ENCODE measurements around the gene APEH.
A peak's percentile ranks its signal among the peaks of the same experiment; 100 is the strongest.

APEH gene

DNA sequence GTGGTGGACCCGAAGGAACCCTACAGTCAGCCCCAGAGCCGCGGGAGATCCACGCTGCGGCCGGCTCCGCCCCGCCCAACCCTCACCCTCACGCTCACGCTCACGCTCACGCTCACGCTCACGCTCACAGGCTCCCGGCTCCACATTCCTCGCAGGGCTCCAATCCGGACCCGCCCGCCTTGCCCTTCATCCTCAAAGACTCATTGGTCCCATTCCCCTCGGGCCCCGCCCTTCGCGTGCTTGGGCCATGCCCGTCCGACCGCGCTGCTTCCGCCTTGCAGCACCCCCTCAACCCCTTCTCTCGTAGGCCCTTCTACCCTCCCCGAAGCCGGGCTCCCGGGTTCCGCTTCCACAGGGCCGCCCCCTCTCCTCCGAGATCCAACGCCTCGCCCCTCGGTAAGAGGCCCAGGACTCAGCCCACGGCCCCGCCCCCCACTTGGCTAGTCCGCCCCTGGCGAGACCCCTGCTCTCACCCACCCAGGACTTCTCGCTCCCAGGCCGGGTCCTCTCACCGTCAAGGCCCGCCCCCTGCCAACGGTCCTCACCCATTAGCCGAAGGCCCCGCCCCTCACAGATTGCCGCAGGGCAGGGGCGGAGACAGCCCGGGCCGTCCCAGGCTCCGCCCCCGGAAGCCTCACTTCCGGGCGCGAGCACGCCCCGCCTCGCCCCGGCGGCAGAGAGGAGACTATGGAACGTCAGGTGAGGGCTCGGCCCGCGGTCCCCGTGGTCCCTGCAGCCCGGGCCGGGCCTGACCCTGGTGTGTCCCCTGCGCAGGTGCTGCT lies at the start of gene APEH:
Gene APEH, plus strand, starts transcription at position 637 of the 782 bp plus-strand sequence. Its CDS starts 51 bp downstream, at position 688.
- peaks cover 14% of the 10 kb centered on the region for H3K79me2 ChIP-seq (ENCODE audit: control insufficient read depth, insufficient read depth, low read length, unreplicated experiment)
- peak within 1 kb of the TSS; percentile 88 for H3K4me3 ChIP-seq (ENCODE audit: low read depth, low read length)
- H3K27me3 ChIP-seq (ENCODE audit: insufficient read depth, low read length), result no peaks in the 10 kb centered on the region
- H3K4me1 ChIP-seq (ENCODE audit: control insufficient read depth, insufficient read depth, low read length, unreplicated experiment), result peaks cover 10% of the 10 kb centered on the region
- no peaks in the 10 kb centered on the region for H3K36me3 ChIP-seq (ENCODE audit: insufficient read depth, low read length)
- H2AFZ ChIP-seq (ENCODE audit: low read length, unreplicated experiment), result peak within 1 kb of the TSS; percentile 34
- H3K27ac ChIP-seq (ENCODE audit: low read depth, low read length), result peak within 1 kb of the TSS; percentile 87

DNA sequence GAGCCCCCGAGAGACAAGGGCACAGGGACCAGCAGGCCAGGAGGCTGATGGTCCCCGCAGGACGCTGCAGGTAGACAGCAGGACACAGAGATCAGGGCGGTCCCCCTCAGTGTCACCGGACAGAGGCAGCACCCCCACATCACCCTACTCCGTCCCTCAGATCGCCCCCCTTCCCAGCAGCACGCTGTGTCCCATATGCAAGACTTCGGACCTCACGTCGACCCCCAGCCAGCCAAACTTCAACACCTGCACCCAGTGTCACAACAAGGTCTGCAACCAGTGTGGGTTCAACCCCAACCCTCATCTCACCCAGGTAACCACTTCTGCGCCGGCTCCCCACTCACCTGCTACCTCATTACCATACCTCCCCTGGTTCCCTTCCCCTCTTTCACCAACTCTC lies 49.1 kb upstream of the APEH start:
- H3K27me3 ChIP-seq (ENCODE audit: insufficient read depth, low read length), result peaks cover 40% of the 10 kb centered on the region
- H3K4me3 ChIP-seq (ENCODE audit: low read depth, low read length), result no peak overlapping the region
- H3K36me3 ChIP-seq (ENCODE audit: insufficient read depth, low read length), result no peaks in the 10 kb centered on the region
- H2AFZ ChIP-seq (ENCODE audit: low read length, unreplicated experiment), result no peak overlapping the region
- H3K4me1 ChIP-seq (ENCODE audit: control insufficient read depth, insufficient read depth, low read length, unreplicated experiment), result no peaks in the 10 kb centered on the region
- H3K27ac ChIP-seq (ENCODE audit: low read depth, low read length), result no peak overlapping the region
- H3K79me2 ChIP-seq (ENCODE audit: control insufficient read depth, insufficient read depth, low read length, unreplicated experiment), result no peaks in the 10 kb centered on the region

- Histone ChIP-seq H3K27me3 (ENCODE audit: insufficient read depth, low read length) (peaks cover 36% of the 10 kb centered on the region), H3K4me3 (ENCODE audit: low read depth, low read length) (no peak overlapping the region), H2AFZ (ENCODE audit: low read length, unreplicated experiment) (no peak overlapping the region), H3K27ac (ENCODE audit: low read depth, low read length) (no peak overlapping the region), H3K4me1 (ENCODE audit: control insufficient read depth, insufficient read depth, low read length, unreplicated experiment) (no peaks in the 10 kb centered on the region), H3K79me2 (ENCODE audit: control insufficient read depth, insufficient read depth, low read length, unreplicated experiment) (no peaks in the 10 kb centered on the region), H3K36me3 (ENCODE audit: insufficient read depth, low read length) (no peaks in the 10 kb centered on the region)
Measured at GRCh38 chr3:49626101-49626581, 48.0 kb upstream of the APEH start.

GRCh38 chr3:49626796-49627195 lies 47.4 kb upstream of the APEH start:
- Histone ChIP-seq H2AFZ (ENCODE audit: low read length, unreplicated experiment) (no peak overlapping the region), H3K79me2 (ENCODE audit: control insufficient read depth, insufficient read depth, low read length, unreplicated experiment) (no peaks in the 10 kb centered on the region), H3K27me3 (ENCODE audit: insufficient read depth, low read length) (peaks cover 30% of the 10 kb centered on the region), H3K27ac (ENCODE audit: low read depth, low read length) (no peak overlapping the region), H3K4me1 (ENCODE audit: control insufficient read depth, insufficient read depth, low read length, unreplicated experiment) (no peaks in the 10 kb centered on the region), H3K4me3 (ENCODE audit: low read depth, low read length) (no peak overlapping the region), H3K36me3 (ENCODE audit: insufficient read depth, low read length) (no peaks in the 10 kb centered on the region)

- Histone ChIP-seq H3K4me3 (ENCODE audit: low read depth, low read length) (no peak overlapping the region), H2AFZ (ENCODE audit: low read length, unreplicated experiment) (no peak overlapping the region), H3K27me3 (ENCODE audit: insufficient read depth, low read length) (peaks cover 23% of the 10 kb centered on the region; the same call in 1 of the 2 replicates), H3K36me3 (ENCODE audit: insufficient read depth, low read length) (no peaks in the 10 kb centered on the region), H3K79me2 (ENCODE audit: control insufficient read depth, insufficient read depth, low read length, unreplicated experiment) (no peaks in the 10 kb centered on the region), H3K4me1 (ENCODE audit: control insufficient read depth, insufficient read depth, low read length, unreplicated experiment) (no peaks in the 10 kb centered on the region), H3K27ac (ENCODE audit: low read depth, low read length) (no peak overlapping the region)
Measured at GRCh38 chr3:49627634-49628033, 46.5 kb upstream of the APEH start.

DNA sequence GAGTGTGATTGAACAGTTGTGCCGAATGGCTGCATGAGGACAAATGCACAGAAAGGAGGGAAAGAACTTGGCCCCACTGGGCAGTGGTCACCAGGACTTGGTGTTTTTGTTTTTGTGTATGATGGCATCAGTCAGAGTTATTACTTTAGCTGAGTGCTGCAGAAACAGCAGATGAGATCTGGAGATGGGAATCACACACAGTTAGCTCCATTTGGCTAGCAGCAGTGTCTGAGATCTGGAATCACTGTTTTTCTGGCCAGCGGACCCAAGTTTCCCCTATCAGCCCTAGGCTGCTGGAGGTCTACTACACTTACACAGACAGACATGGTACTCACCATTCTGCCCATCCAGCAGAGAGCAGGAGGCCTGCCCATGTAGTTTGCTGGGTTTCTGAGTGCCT lies 45.9 kb upstream of the APEH start:
- no peaks in the 10 kb centered on the region for H3K79me2 ChIP-seq (ENCODE audit: control insufficient read depth, insufficient read depth, low read length, unreplicated experiment)
- no peak overlapping the region for H3K27ac ChIP-seq (ENCODE audit: low read depth, low read length)
- H3K36me3 ChIP-seq (ENCODE audit: insufficient read depth, low read length), result no peaks in the 10 kb centered on the region
- H3K27me3 ChIP-seq (ENCODE audit: insufficient read depth, low read length), result peaks cover 19% of the 10 kb centered on the region; the same call in 1 of the 2 replicates
- H3K4me1 ChIP-seq (ENCODE audit: control insufficient read depth, insufficient read depth, low read length, unreplicated experiment), result no peaks in the 10 kb centered on the region
- H3K4me3 ChIP-seq (ENCODE audit: low read depth, low read length), result no peak overlapping the region
- H2AFZ ChIP-seq (ENCODE audit: low read length, unreplicated experiment), result no peak overlapping the region

DNA sequence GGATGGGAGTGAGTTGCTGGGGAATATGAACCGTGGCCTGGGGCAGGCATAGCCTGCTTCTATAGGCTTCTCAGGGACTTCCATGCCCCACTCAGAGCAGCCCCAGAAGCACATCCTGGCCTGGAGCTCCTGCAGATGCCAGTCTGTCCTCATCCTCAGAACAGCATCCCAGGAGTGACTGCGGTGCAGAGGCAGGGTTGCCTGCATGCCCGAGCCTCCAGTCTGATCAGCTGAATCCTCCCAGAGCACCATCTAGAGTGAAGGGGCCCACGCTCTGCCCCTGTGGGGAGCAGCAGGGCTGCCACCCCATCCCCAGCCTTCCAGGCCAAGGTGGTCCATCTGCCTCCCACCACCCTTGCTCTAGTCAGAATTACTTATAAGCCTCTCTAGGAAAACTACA lies 44.7 kb upstream of the APEH start:
- 0 out of 2 replicates have a peak, but pooled peaks cover 14% of the 10 kb centered on the region for H3K27me3 ChIP-seq (ENCODE audit: insufficient read depth, low read length)
- no peaks in the 10 kb centered on the region for H3K36me3 ChIP-seq (ENCODE audit: insufficient read depth, low read length)
- no peaks in the 10 kb centered on the region for H3K4me1 ChIP-seq (ENCODE audit: control insufficient read depth, insufficient read depth, low read length, unreplicated experiment)
- no peak overlapping the region for H3K4me3 ChIP-seq (ENCODE audit: low read depth, low read length)
- no peaks in the 10 kb centered on the region for H3K79me2 ChIP-seq (ENCODE audit: control insufficient read depth, insufficient read depth, low read length, unreplicated experiment)
- no peak overlapping the region for H3K27ac ChIP-seq (ENCODE audit: low read depth, low read length)
- no peak overlapping the region for H2AFZ ChIP-seq (ENCODE audit: low read length, unreplicated experiment)

- Histone ChIP-seq H2AFZ (ENCODE audit: low read length, unreplicated experiment) (no peak overlapping the region), H3K27ac (ENCODE audit: low read depth, low read length) (no peak overlapping the region), H3K36me3 (ENCODE audit: insufficient read depth, low read length) (no peaks in the 10 kb centered on the region), H3K4me3 (ENCODE audit: low read depth, low read length) (no peak overlapping the region), H3K4me1 (ENCODE audit: control insufficient read depth, insufficient read depth, low read length, unreplicated experiment) (no peaks in the 10 kb centered on the region), H3K79me2 (ENCODE audit: control insufficient read depth, insufficient read depth, low read length, unreplicated experiment) (no peaks in the 10 kb centered on the region), H3K27me3 (ENCODE audit: insufficient read depth, low read length) (0 out of 2 replicates have a peak, but pooled peaks cover 16% of the 10 kb centered on the region)
Measured at GRCh38 chr3:49629866-49630265, 44.3 kb upstream of the APEH start.

DNA sequence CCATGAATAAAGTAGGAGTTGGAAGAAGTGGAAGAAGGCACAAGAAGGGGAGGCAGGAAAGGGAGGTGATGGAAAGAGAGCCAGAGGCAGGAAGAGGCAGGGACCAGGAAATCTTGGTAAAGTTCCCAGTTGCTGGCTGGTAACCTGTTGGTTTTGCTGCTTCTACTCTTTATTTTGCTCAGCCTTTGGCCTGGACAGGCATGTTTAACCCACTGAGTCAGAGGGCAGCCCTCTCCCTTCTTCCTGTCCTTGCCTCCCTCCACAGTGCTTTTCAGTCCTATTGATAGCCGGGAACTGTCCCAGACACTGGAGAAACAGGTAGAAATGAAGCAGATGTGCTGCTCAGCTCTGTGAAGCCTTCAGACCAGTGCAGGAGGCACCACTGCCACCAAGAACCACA lies 43.4 kb upstream of the APEH start:
- H2AFZ ChIP-seq (ENCODE audit: low read length, unreplicated experiment), result no peak overlapping the region
- no peaks in the 10 kb centered on the region for H3K4me1 ChIP-seq (ENCODE audit: control insufficient read depth, insufficient read depth, low read length, unreplicated experiment)
- no peaks in the 10 kb centered on the region for H3K36me3 ChIP-seq (ENCODE audit: insufficient read depth, low read length)
- no peaks in the 10 kb centered on the region for H3K79me2 ChIP-seq (ENCODE audit: control insufficient read depth, insufficient read depth, low read length, unreplicated experiment)
- H3K4me3 ChIP-seq (ENCODE audit: low read depth, low read length), result no peak overlapping the region
- H3K27me3 ChIP-seq (ENCODE audit: insufficient read depth, low read length), result peaks cover 24% of the 10 kb centered on the region
- no peak overlapping the region for H3K27ac ChIP-seq (ENCODE audit: low read depth, low read length)

- Histone ChIP-seq H3K27ac (ENCODE audit: low read depth, low read length) (no peak overlapping the region), H3K27me3 (ENCODE audit: insufficient read depth, low read length) (peaks cover 14% of the 10 kb centered on the region), H2AFZ (ENCODE audit: low read length, unreplicated experiment) (no peak overlapping the region), H3K79me2 (ENCODE audit: control insufficient read depth, insufficient read depth, low read length, unreplicated experiment) (no peaks in the 10 kb centered on the region), H3K4me3 (ENCODE audit: low read depth, low read length) (no peak overlapping the region), H3K36me3 (ENCODE audit: insufficient read depth, low read length) (no peaks in the 10 kb centered on the region), H3K4me1 (ENCODE audit: control insufficient read depth, insufficient read depth, low read length, unreplicated experiment) (peaks cover 7% of the 10 kb centered on the region)
Measured at GRCh38 chr3:49634736-49635135, 39.4 kb upstream of the APEH start.

All from ACC112 (cell line).